CD4-positive, alpha-beta T cell treated with Interleukin-15 for 1 hour (primary cell): ENCODE results near the gene CDH16.

Source experiments
- DNase-seq: peaks from one replicate; pipeline ENCODE4 v3.0.0-alpha.2; 2020

The CDH16 gene

GRCh38 chr16:66926171-66926947 lies 7.7 kb upstream of the CDH16 start:
- DNase-seq, result no peak

- peak; percentile 48 for DNase-seq
These were observed 6.7 kb upstream of the CDH16 start, which contains the start of gene RRAD for GRCh38 chr16:66925322-66925840. Gene RRAD, minus strand, starts transcription at chr16:66925535. Its CDS starts 356 bp downstream, at chr16:66925179.

GRCh38 chr16:66924527-66925321 lies 6.0 kb upstream of the CDH16 start:
- DNase-seq, result no peak

GRCh38 chr16:66923866-66924265 lies 5.2 kb upstream of the CDH16 start:
- no peak for DNase-seq

- no peak for DNase-seq
These were observed 4.6 kb upstream of the CDH16 start for GRCh38 chr16:66923247-66923731.

- no peak for DNase-seq
These were observed 3.2 kb upstream of the CDH16 start for GRCh38 chr16:66921729-66922450.

GRCh38 chr16:66920924-66921680 lies 2.4 kb upstream of the CDH16 start:
- DNase-seq, result no peak

GRCh38 chr16:66920299-66920590 lies 1.6 kb upstream of the CDH16 start:
- DNase-seq, result no peak

GRCh38 chr16:66919569-66920298 lies 1.0 kb upstream of the CDH16 start:
- no peak for DNase-seq

GRCh38 chr16:66918355-66918754 lies 330 bp downstream of the CDH16 start:
- no peak for DNase-seq

- DNase-seq, result no peak
These were observed 944 bp downstream of the CDH16 start for GRCh38 chr16:66917741-66918140.

GRCh38 chr16:66916518-66916917 lies 2.2 kb downstream of the CDH16 start:
- no peak for DNase-seq

- no peak for DNase-seq
These were observed 3.6 kb downstream of the CDH16 start for GRCh38 chr16:66915041-66915440.

- DNase-seq, result no peak
These were observed 4.1 kb downstream of the CDH16 start for GRCh38 chr16:66914541-66914940.

- no peak for DNase-seq
These were observed 5.0 kb downstream of the CDH16 start for GRCh38 chr16:66913711-66914110.

GRCh38 chr16:66913081-66913480 lies 5.6 kb downstream of the CDH16 start:
- no peak for DNase-seq

GRCh38 chr16:66911801-66912200 lies 6.9 kb downstream of the CDH16 start:
- DNase-seq, result no peak

GRCh38 chr16:66911112-66911511 lies 7.6 kb downstream of the CDH16 start:
- no peak for DNase-seq

- no peak for DNase-seq
These were observed 8.3 kb downstream of the CDH16 start for GRCh38 chr16:66910175-66910940.

GRCh38 chr16:66908762-66909559 lies 9.7 kb downstream of the CDH16 start:
- no peak for DNase-seq
